Activated CD8-positive, alpha-beta T cell treated with anti-CD3 and anti-CD28 coated beads, Interleukin-2, amount 10 ng/mL, durations not matched to agents 7 days and 5 days (primary cell): ENCODE measurements around the gene NCKAP5. TPM values are rescaled to one million over a fixed set of nuclear protein-coding genes. Genes with fewer than 3 reads are reported as not detected.
"Not testable (repeated sequence)": the region's sequence is repeated elsewhere in the genome, so short reads cannot be mapped to it uniquely, and the experiment has no call there.

Experiments
- ATAC-seq: fragments of 150-1000 bp; cut with Tn5 transposase; one replicate; pipeline ENCODE4 v1.10.0; 2021; ENCODE audit warnings: moderate library complexity
- CTCF ChIA-PET: fragments of 350-600 bp; sonication (Branson Sonifier 250); formaldehyde crosslinking; loops from one replicate; lab custom pipeline; 2021; ENCODE audit warnings: antibody characterized with exemption; lab: Charles Lee
- POLR2A ChIA-PET: fragments of 350-600 bp; sonication (Branson Sonifier 250); formaldehyde crosslinking; loops from one replicate; lab custom pipeline; 2021; ENCODE audit warnings: antibody characterized with exemption; lab: Charles Lee
- DNase-seq: peaks from one replicate; pipeline ENCODE4 v3.0.0-alpha.2; 2020
- H3K27ac Mint-ChIP-seq: one replicate; pipeline ENCODE4 v1.8.0; 2021; ENCODE audit warnings: mild to moderate bottlenecking, mixed read lengths
- H3K27me3 Mint-ChIP-seq: one replicate; pipeline ENCODE4 v1.8.0; 2021; ENCODE audit warnings: low read depth, mixed read lengths
- H3K36me3 Mint-ChIP-seq: one replicate; pipeline ENCODE4 v1.8.0; 2021; ENCODE audit warnings: low read depth, mixed read lengths
- H3K4me1 Mint-ChIP-seq: one replicate; pipeline ENCODE4 v1.8.0; 2021; ENCODE audit warnings: low read depth, mixed read lengths
- H3K4me3 Mint-ChIP-seq: one replicate; pipeline ENCODE4 v1.8.0; 2021; ENCODE audit warnings: mild to moderate bottlenecking, mixed read lengths
- H3K9me3 Mint-ChIP-seq: one replicate; pipeline ENCODE4 v1.8.0; 2022; ENCODE audit warnings: mixed read lengths; ENCODE audit not compliant: insufficient read depth
- total RNA-seq, 2 experiments: library from RNA; stranded (reverse); gene quantifications; one replicate each; pipeline ENCODE4 v1.2.3, GENCODE V29; 2021

The NCKAP5 gene
- total RNA-seq, 2 experiments from 2014 or later, result not detected

- Mint-ChIP-seq H3K27ac (no peak overlapping the region), H3K4me3 (no peak overlapping the region), H3K9me3 (no peaks in the 10 kb centered on the region), H3K27me3 (no peaks in the 10 kb centered on the region), H3K36me3 (no peaks in the 10 kb centered on the region), H3K4me1 (no peaks in the 10 kb centered on the region)
- ChIA-PET POLR2A (no interaction called here), CTCF (no interaction called here)
- ATAC-seq, result no peak
- DNase-seq, result no peak
These were observed 722.9 kb downstream of the NCKAP5 start for GRCh38 chr2:132845339-132845738.

- ChIA-PET CTCF (no interaction called here), POLR2A (no interaction called here)
- Mint-ChIP-seq H3K27ac (no peak overlapping the region), H3K4me1 (no peaks in the 10 kb centered on the region), H3K36me3 (no peaks in the 10 kb centered on the region), H3K9me3 (no peaks in the 10 kb centered on the region), H3K4me3 (no peak overlapping the region), H3K27me3 (no peaks in the 10 kb centered on the region)
- no peak for ATAC-seq
- DNase-seq, result no peak
These were observed 723.7 kb downstream of the NCKAP5 start for GRCh38 chr2:132844585-132844984.

- ChIA-PET POLR2A (no interaction called here), CTCF (no interaction called here)
- Mint-ChIP-seq H3K27ac (no peak overlapping the region), H3K4me3 (no peak overlapping the region), H3K4me1 (no peaks in the 10 kb centered on the region), H3K27me3 (no peaks in the 10 kb centered on the region), H3K36me3 (no peaks in the 10 kb centered on the region), H3K9me3 (peaks cover 5% of the 10 kb centered on the region)
- DNase-seq (no peak), ATAC-seq (no peak)
These were observed 730.5 kb downstream of the NCKAP5 start for GRCh38 chr2:132837769-132838168.

GRCh38 chr2:132830321-132830827 is 737.9 kb downstream of the NCKAP5 start:
- H3K27ac Mint-ChIP-seq, result no peak overlapping the region
- no peak for DNase-seq
- no peaks in the 10 kb centered on the region for H3K4me1 Mint-ChIP-seq
- ChIA-PET CTCF (no interaction called here), POLR2A (no interaction called here)
- no peaks in the 10 kb centered on the region for H3K27me3 Mint-ChIP-seq
- H3K9me3 Mint-ChIP-seq, result peaks cover 4% of the 10 kb centered on the region
- ATAC-seq, result no peak
- H3K4me3 Mint-ChIP-seq, result no peak overlapping the region
- H3K36me3 Mint-ChIP-seq, result no peaks in the 10 kb centered on the region

GRCh38 chr2:132825601-132826000 is 742.7 kb downstream of the NCKAP5 start:
- ChIA-PET POLR2A (no interaction called here), CTCF (no interaction called here)
- DNase-seq (no peak), ATAC-seq (no peak)
- Mint-ChIP-seq H3K27ac (no peak overlapping the region), H3K36me3 (no peaks in the 10 kb centered on the region), H3K9me3 (no peaks in the 10 kb centered on the region), H3K27me3 (no peaks in the 10 kb centered on the region), H3K4me3 (no peak overlapping the region), H3K4me1 (no peaks in the 10 kb centered on the region)

GRCh38 chr2:132824716-132825115 is 743.5 kb downstream of the NCKAP5 start:
- H3K36me3 Mint-ChIP-seq, result no peaks in the 10 kb centered on the region
- ATAC-seq (no peak), DNase-seq (no peak)
- H3K9me3 Mint-ChIP-seq, result no peaks in the 10 kb centered on the region
- no peak overlapping the region for H3K27ac Mint-ChIP-seq
- H3K4me1 Mint-ChIP-seq, result no peaks in the 10 kb centered on the region
- POLR2A ChIA-PET, result no interaction called here
- CTCF ChIA-PET, result no interaction called here
- no peaks in the 10 kb centered on the region for H3K27me3 Mint-ChIP-seq
- no peak overlapping the region for H3K4me3 Mint-ChIP-seq

- Mint-ChIP-seq H3K36me3 (no peaks in the 10 kb centered on the region), H3K27ac (no peak overlapping the region), H3K4me3 (no peak overlapping the region), H3K4me1 (no peaks in the 10 kb centered on the region), H3K9me3 (no peaks in the 10 kb centered on the region), H3K27me3 (no peaks in the 10 kb centered on the region)
- CTCF ChIA-PET, result no interaction called here
- ATAC-seq (no peak), DNase-seq (no peak)
- POLR2A ChIA-PET, result no interaction called here
These were observed 752.0 kb downstream of the NCKAP5 start for GRCh38 chr2:132816234-132816633.

GRCh38 chr2:132815516-132815915 is 752.7 kb downstream of the NCKAP5 start:
- no peaks in the 10 kb centered on the region for H3K27me3 Mint-ChIP-seq
- ChIA-PET POLR2A (no interaction called here), CTCF (no interaction called here)
- H3K4me1 Mint-ChIP-seq, result no peaks in the 10 kb centered on the region
- ATAC-seq (no peak), DNase-seq (no peak)
- H3K4me3 Mint-ChIP-seq, result no peak overlapping the region
- no peaks in the 10 kb centered on the region for H3K36me3 Mint-ChIP-seq
- no peaks in the 10 kb centered on the region for H3K9me3 Mint-ChIP-seq
- H3K27ac Mint-ChIP-seq, result no peak overlapping the region

- no peak overlapping the region for H3K4me3 Mint-ChIP-seq
- POLR2A ChIA-PET, result no interaction called here
- H3K36me3 Mint-ChIP-seq, result no peaks in the 10 kb centered on the region
- H3K4me1 Mint-ChIP-seq, result no peaks in the 10 kb centered on the region
- ATAC-seq (no peak), DNase-seq (no peak)
- no peaks in the 10 kb centered on the region for H3K27me3 Mint-ChIP-seq
- CTCF ChIA-PET, result no interaction called here
- H3K9me3 Mint-ChIP-seq, result no peaks in the 10 kb centered on the region
- H3K27ac Mint-ChIP-seq, result no peak overlapping the region
These were observed 753.6 kb downstream of the NCKAP5 start for GRCh38 chr2:132814651-132815050.

GRCh38 chr2:132813422-132813821 is 754.8 kb downstream of the NCKAP5 start:
- H3K27me3 Mint-ChIP-seq, result no peaks in the 10 kb centered on the region
- POLR2A ChIA-PET, result no interaction called here
- DNase-seq, result no peak
- no peaks in the 10 kb centered on the region for H3K9me3 Mint-ChIP-seq
- ATAC-seq, result no peak
- CTCF ChIA-PET, result no interaction called here
- H3K27ac Mint-ChIP-seq, result no peak overlapping the region
- no peak overlapping the region for H3K4me3 Mint-ChIP-seq
- H3K36me3 Mint-ChIP-seq, result no peaks in the 10 kb centered on the region
- H3K4me1 Mint-ChIP-seq, result no peaks in the 10 kb centered on the region

GRCh38 chr2:132811148-132811915 is 756.9 kb downstream of the NCKAP5 start:
- no peaks in the 10 kb centered on the region for H3K27me3 Mint-ChIP-seq
- no peak overlapping the region for H3K4me3 Mint-ChIP-seq
- ATAC-seq (no peak), DNase-seq (no peak)
- ChIA-PET POLR2A (no interaction called here), CTCF (no interaction called here)
- no peaks in the 10 kb centered on the region for H3K36me3 Mint-ChIP-seq
- H3K27ac Mint-ChIP-seq, result no peak overlapping the region
- H3K9me3 Mint-ChIP-seq, result no peaks in the 10 kb centered on the region
- no peaks in the 10 kb centered on the region for H3K4me1 Mint-ChIP-seq

- H3K27ac Mint-ChIP-seq, H3K4me3 Mint-ChIP-seq, CTCF ChIA-PET, DNase-seq, H3K36me3 Mint-ChIP-seq, H3K4me1 Mint-ChIP-seq, H3K9me3 Mint-ChIP-seq, POLR2A ChIA-PET, ATAC-seq, H3K27me3 Mint-ChIP-seq: not testable (repeated sequence)
These were observed 758.3 kb downstream of the NCKAP5 start for GRCh38 chr2:132809962-132810361.

GRCh38 chr2:132804051-132804450 is 764.2 kb downstream of the NCKAP5 start:
- Mint-ChIP-seq H3K4me3 (no peak overlapping the region), H3K27ac (no peak overlapping the region), H3K4me1 (no peaks in the 10 kb centered on the region), H3K36me3 (no peaks in the 10 kb centered on the region), H3K27me3 (no peaks in the 10 kb centered on the region), H3K9me3 (no peaks in the 10 kb centered on the region)
- ATAC-seq, result no peak
- ChIA-PET POLR2A (no interaction called here), CTCF (no interaction called here)
- no peak for DNase-seq
